ENCODE results near the gene NAP1L4.

Gene NAP1L4, protein sequence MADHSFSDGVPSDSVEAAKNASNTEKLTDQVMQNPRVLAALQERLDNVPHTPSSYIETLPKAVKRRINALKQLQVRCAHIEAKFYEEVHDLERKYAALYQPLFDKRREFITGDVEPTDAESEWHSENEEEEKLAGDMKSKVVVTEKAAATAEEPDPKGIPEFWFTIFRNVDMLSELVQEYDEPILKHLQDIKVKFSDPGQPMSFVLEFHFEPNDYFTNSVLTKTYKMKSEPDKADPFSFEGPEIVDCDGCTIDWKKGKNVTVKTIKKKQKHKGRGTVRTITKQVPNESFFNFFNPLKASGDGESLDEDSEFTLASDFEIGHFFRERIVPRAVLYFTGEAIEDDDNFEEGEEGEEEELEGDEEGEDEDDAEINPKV

DNA sequence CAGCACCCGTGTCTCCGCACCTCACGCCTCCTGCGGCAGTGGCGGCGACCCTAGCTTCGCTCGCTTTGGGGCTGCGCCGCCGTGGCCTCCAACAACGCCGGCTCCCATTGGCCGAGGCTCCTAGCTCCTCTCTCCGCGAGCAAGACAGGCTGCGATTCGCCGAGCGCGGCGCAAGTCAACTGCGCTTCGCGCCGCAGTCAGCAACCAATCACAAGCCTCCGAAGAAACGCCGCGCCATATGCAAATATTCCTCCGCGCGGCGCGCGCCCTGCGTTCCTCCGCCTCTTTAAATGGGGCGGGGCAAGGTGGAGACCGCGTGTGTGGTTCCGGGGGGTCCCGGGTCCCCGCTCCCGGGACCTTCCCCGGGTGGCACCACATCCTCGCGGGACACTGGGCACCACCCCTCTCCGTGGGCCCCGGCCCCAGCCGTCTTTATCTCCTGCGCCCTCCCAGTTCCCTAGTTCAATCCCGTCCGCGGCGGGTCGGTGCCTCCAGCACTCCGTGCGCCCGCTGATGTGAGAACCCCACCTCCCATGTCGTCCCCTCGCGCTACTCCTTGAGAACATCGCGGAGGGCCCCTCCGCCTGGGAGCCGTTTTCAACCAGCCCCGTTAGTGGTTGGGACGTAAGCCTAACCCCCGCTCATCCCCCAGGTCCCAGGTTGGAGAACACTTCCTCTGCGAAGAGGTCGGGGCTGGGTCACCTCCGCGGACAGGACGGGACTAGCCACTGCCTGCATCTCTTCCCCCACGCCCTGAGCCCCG, at the start of gene NAP1L4:
Gene NAP1L4 (minus strand): TSS at position 96 of the 763 bp plus-strand sequence. CDS start 13,109 bp downstream, outside the sequence.
- H3K4me3 ChIP-seq (ENCODE audit: low read length): peak within 1 kb of the TSS; percentile 81
- TF ChIP-seq ZNF274 (IDR thresholded peaks at IDR 0.05; ENCODE audit: low read depth, low read length): no peak

DNA sequence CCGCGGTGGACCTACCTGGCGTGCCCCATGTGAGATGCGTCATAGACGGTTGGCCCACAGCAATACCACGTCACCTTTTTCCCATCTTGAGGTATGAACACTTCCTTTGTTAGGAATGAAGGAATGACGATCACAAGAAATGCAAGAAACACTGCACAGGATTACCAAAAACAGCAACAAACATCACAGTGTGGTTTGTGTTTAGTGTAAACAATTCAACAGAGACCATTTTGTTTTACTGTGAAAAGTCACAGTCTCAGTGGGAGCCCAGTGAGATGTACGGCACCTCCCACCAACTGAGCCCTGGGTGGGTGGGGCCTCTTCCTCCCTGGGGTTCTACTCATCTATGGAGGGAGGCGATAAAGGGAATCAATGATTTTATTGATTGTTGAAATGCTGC, 48.8 kb upstream of the NAP1L4 start:
- H3K4me3 ChIP-seq (ENCODE audit: low read length): no peak overlapping the region

DNA sequence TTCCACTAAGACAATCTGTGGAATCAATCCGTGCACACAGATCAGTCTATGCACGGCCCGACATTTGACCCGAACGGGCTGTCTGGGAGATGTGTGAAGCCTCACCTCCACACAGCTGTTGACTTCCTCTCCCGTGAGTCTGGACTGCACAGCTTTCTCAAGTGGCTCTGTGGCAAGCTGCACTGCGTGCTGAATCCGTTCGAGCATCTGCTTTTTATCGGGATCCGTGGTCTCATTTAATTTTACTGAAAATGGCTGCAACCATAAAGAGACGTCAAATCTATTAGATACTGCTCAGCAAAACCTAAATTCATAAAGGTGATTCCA, 45.8 kb upstream of the NAP1L4 start:
- H3K4me3 ChIP-seq (ENCODE audit: low read length): no peak overlapping the region
- TF ChIP-seq ZNF274 (IDR thresholded peaks at IDR 0.05; ENCODE audit: low read depth, low read length): no peak

More for the DNA sequence above, 48.8 kb upstream of the NAP1L4 start:
- TF ChIP-seq ZNF274 (IDR thresholded peaks at IDR 0.05; ENCODE audit: low read depth, low read length): no peak

DNA sequence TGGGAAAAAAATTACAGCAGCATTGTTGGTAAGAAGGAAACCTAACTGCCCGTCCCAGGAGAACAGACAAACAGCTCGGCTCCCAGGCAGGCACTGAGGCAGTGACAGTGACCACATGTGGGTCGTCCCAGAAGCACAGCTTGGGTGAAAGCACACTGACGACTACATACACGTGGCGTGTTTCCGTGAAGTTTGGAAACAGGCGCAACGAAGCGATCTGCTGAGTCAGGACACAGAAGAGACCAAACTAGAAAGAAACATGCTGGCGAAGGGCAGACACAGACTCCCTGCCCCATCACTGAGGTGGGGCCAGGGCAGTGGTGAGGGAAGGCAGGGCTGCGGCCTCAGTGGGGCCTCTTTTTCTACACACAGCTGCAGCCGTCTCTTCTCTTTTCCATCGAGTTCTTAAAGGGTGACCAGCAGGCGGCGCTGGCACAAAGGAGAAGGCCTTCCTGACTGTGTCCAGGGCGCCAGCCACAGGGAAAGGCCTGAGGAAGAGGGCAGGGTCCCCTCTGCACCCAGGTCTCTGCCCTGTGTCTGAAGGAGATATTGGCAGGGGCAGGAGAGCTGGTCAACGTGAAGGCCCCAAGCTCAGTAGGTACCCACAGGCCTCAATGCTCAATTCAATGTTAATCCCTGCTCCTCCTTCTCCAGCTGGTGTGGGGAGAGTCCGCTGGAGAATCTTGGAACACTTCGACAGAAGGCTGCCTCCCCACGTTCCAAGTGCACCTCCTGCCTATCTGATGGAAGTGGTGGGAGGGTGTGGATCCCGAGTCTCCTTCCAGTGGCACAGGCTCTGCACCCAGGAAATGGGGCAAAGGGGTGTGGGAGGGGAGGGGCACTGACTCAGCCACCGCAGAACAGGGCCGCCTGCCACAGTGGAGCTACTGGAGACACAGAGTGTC, 45.2 kb upstream of the NAP1L4 start:
- no peak overlapping the region for H3K4me3 ChIP-seq (ENCODE audit: low read length)

DNA sequence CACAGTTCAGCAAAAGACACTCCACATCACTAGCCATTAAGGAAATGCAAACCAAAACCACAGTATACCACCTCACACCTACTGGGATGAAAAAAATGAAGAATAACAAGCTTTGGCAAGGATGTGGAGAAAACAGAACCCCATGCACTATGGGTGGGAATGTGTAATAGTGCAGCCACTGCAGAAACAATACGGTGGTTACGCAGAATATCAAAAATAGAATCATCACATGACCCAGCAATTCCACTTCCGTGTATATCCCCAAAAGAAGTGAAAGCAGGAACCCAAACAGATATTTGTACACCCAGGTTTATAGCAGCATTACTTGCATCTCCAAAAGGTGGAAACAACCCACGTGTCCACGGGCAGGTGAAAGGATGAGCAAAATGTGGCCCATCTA, 44.3 kb upstream of the NAP1L4 start:
- H3K4me3 ChIP-seq (ENCODE audit: low read length): no peak overlapping the region

More for the DNA sequence above, 45.2 kb upstream of the NAP1L4 start:
- TF ChIP-seq ZNF274 (IDR thresholded peaks at IDR 0.05; ENCODE audit: low read depth, low read length): no peak

DNA sequence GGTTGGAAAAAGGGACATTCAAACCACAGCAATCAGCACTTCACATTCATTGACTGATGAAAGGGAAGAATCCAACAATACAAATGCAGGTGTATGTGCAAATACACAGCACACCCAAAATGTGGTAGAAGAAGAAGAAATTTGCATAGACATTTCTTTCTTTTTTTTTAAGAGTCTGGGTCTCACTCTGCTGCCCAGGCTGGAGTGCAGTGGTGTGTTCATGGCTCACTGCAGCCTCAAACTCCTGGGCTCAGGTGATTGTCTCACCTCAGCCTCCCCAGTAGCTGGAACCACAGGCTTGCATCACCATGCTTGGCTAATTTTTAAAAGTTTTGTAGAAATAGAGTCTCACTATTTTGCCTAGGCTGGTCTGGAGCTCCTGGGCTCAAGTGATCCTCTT, 43.2 kb upstream of the NAP1L4 start:
- TF ChIP-seq ZNF274 (IDR thresholded peaks at IDR 0.05; ENCODE audit: low read depth, low read length): no peak
- H3K4me3 ChIP-seq (ENCODE audit: low read length): no peak overlapping the region

More for the DNA sequence above, 44.3 kb upstream of the NAP1L4 start:
- TF ChIP-seq ZNF274 (IDR thresholded peaks at IDR 0.05; ENCODE audit: low read depth, low read length): no peak

DNA sequence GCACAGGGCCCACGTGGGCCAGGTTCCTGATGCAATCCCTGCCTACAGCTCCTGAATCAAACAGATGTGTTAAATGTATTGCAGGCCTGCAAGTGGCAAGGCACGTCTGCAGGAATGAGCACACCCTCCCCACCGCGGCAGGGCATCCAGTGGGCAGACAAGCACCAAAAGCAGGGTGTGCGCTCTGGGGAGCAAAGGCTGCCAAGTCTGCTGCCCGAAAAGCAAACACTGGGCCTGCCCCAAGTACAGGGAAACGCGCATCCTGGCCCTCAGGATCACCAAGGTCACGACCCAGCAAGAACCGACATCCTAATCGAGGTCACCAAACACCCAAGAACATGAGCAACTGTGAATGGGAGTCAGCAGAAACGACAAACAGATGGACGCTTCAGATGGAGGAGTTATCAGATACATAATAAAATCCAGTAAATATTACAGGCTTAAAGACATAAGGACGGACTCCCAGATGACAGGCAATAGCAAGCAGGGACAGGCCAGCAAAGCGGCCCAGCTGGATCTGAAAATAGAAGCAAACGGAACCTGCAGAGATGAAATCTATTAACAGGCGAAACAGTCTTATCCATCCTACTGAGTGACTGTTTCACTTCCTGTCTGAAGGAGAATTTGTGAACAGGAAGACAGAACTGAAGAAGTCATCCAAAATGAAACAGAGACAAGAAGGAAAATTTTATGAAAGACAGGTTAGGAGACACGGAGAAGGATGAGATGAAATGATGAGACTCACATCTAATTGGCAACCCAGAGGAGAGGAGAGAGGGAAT, 38.4 kb upstream of the NAP1L4 start:
- no peak overlapping the region for H3K4me3 ChIP-seq (ENCODE audit: low read length)
- TF ChIP-seq ZNF274 (IDR thresholded peaks at IDR 0.05; ENCODE audit: low read depth, low read length): no peak

DNA sequence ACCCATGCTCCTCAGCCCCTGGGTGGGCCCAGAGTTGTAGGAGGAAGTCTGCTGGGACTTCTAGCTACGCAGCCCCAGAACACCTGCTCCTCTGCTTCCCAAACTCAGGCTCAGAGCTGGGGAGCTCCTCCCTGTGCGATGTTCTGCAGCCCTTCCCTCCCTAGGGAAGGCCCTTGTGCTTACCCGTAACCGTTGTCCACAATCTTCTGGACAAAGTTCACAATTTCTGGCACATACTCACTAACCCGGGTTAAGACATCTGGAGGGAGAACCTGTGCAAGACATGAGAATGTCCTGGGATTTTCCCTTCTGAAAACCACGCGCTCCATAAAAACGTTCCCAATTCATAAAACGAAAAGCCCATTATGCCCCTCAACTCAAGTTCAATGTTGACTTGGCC, 36.7 kb upstream of the NAP1L4 start:
- no peak for TF ChIP-seq ZNF274 (IDR thresholded peaks at IDR 0.05; ENCODE audit: low read depth, low read length)
- no peak overlapping the region for H3K4me3 ChIP-seq (ENCODE audit: low read length)

DNA sequence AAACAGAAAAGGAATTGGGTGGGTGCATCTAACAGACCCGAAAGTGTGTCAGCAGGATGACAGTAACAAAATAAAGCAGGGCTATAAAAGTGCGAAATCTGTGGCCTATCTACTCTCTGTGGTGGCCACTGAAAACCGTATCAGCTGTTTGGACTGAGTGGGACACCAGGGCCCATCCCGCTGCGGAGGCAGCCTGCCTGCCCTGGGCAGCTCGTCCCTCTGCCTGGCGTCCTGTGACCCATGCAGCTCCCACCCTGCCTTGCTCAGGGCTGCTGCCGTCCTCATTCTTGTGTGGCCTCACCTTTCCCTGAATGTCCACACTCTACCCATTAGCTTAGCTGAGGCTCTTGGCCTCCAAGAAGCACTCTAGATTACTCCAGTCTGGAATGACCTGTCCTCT, 34.7 kb upstream of the NAP1L4 start:
- H3K4me3 ChIP-seq (ENCODE audit: low read length): no peak overlapping the region
- TF ChIP-seq ZNF274 (IDR thresholded peaks at IDR 0.05; ENCODE audit: low read depth, low read length): no peak

DNA sequence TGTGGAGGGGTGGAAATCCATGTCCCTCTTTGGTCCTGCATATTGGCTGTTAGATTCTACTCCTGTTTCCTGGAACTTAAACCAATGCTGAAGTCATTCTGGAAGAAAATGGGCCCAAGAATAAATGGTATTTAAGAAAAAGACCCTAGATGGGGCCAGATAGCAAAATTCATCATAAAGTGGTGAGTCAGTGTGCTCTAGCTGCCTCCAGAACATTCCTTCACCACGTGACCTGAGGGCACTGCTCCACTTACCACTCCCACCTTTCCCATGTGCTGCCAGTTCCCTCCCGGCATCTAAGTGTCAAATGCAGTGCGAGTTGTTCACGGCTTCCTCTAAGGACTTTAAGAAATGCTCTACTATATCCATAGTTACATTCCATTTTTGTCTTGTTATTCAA, 30.9 kb upstream of the NAP1L4 start:
- TF ChIP-seq ZNF274 (IDR thresholded peaks at IDR 0.05; ENCODE audit: low read depth, low read length): no peak
- H3K4me3 ChIP-seq (ENCODE audit: low read length): no peak overlapping the region

DNA sequence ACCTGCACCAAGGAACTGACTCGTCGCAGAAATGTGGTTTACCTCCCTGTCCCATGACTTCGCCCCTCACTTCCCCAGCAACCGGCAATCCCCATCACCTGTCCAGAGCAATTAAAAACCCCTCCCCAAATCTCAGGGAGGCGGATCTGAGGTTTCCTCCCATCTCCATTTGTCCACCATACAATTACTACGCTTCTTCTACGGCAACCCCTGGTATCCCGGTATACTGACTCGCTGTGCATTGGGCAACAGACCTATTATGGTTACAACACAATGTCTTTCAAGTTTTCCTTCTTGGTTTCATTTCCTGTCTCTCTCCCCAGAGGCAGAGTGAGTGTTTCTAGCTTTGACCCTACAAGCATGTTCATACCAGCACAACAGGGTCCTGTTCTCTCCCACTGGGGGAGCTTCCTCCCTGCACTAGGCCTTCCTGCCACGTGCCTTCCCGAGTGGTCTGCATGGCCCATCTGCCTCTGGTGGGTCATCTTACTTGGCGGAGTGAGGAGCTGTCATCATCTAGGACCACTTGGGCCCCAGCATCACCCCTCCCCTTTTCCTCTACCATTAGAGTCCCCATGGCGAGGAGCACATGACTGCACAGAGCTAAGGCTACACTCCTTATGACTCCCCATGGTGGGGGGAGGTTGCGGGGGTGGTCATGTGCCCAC, 30.3 kb upstream of the NAP1L4 start:
- TF ChIP-seq ZNF274 (IDR thresholded peaks at IDR 0.05; ENCODE audit: low read depth, low read length): no peak
- H3K4me3 ChIP-seq (ENCODE audit: low read length): no peak overlapping the region

DNA sequence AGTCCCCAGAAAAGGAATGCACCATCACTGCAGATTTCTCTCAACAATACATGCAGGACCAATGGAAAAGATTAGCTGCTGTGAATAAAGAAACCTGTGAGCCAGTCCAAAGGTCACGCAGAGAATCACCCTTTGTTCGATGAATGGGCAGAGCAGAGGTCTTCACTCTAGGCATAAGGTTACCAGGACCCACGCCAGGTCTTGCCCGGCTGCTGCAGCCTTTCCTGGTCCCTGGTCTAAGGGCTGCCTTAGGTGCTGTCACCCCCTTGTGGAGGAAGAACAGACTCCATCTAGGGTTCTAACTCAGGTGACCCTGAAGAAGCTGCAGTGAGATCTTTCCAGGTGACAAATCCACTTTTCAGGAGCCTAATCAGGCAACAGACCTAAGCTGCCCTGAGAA, 29.0 kb upstream of the NAP1L4 start:
- no peak overlapping the region for H3K4me3 ChIP-seq (ENCODE audit: low read length)
- TF ChIP-seq ZNF274 (IDR thresholded peaks at IDR 0.05; ENCODE audit: low read depth, low read length): no peak

DNA sequence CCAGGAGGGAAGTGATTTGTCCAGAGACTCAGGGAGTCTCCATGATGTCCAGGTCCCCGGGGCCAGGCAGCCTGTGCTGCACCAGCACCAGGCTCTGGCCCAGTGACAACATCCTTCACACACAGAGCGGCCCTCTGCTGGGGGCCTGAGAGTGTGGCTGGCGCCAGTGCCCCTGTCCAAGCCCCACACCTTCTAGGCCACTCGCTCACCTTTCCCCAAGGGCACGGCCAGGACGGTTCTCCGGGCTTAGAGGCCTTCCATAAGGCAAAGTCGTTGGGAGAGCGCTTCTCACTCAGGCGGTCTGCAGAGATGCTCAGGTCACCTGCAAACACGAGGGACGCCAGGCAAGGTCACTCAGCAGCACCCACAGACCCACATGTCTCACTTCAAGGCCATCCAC, 27.9 kb upstream of the NAP1L4 start:
- no peak overlapping the region for H3K4me3 ChIP-seq (ENCODE audit: low read length)
- TF ChIP-seq ZNF274 (IDR thresholded peaks at IDR 0.05; ENCODE audit: low read depth, low read length): no peak

Measured in GM08714 (cell line).